Motor neuron (in vitro differentiated cells): ENCODE data around the gene NUDT3. TPM values are rescaled to one million over a fixed set of nuclear protein-coding genes. Genes with fewer than 3 reads are reported as not detected.
A peak's percentile ranks its signal among the peaks of the same experiment; 100 is the strongest.
"Not testable (repeated sequence)": the region's sequence is repeated elsewhere in the genome, so short reads cannot be mapped to it uniquely, and the experiment has no call there.

Experiments
- ATAC-seq, 8 experiments: fragments of 200-7000 bp; cut with Tn5 transposase; replicated peaks in 6 of 8; 2 replicates each; pipeline ENCODE4 v1.8.0; 2021; ENCODE audit warnings: mild to moderate bottlenecking in 8 of 8, moderate library complexity in 8 of 8
- H3K27ac ChIP-seq, 2 donors: fragments of 250-450 bp; sonication (Bioruptor Pico); 2 replicates each; pipeline ENCODE4 v1.9.0; 2021; ENCODE audit warnings: antibody characterized with exemption in 2 of 2, mild to moderate bottlenecking in 2 of 2, moderate library complexity in 1 of 2
- H3K4me1 ChIP-seq, 2 donors: fragments of 250-450 bp; sonication (Bioruptor Pico); replicated peaks in 1 of 2; 2 replicates each; pipeline ENCODE4 v1.6.1; 2021; ENCODE audit warnings: antibody characterized with exemption in 2 of 2, mild to moderate bottlenecking in 2 of 2, moderate library complexity in 1 of 2
- H3K4me3 ChIP-seq, 5 donors: fragments of 250-450 bp; sonication (Bioruptor Pico); 2 replicates each; pipeline ENCODE4 v1.9.0; 2021; ENCODE audit warnings: antibody characterized with exemption in 5 of 5, mild to moderate bottlenecking in 5 of 5, moderate library complexity in 4 of 5
- WGBS, 10 experiments: fragments of 450-650 bp; shearing (Covaris generic); methylation state at CpG; one replicate each; pipeline ENCODE4 v1.0.0; 2022; 5-methylcytosine and 5-hydroxymethylcytosine counted together
- in situ Hi-C, 9 experiments: fragments of 400-800 bp; cut with MboI; loops; one replicate each; pipeline ENCODE4 v1.15.0; 2021; ENCODE audit warnings: low sequenced_read_pairs in 9 of 9, low pct_unique_long_range_greater_than_20kb in 2 of 9; ENCODE audit not compliant: unreplicated experiment in 9 of 9
- total RNA-seq, 8 experiments: library from RNA; unstranded; fragments of 300-600 nt; gene quantifications; 2 replicates each; pipeline versions ENCODE4 v1.2.3 to v1.2.4, GENCODE V29; 2022

Gene NUDT3
- total RNA-seq, 8 experiments from 2014 or later = 11.1 to 58.5 (median 36.2) TPM

DNA sequence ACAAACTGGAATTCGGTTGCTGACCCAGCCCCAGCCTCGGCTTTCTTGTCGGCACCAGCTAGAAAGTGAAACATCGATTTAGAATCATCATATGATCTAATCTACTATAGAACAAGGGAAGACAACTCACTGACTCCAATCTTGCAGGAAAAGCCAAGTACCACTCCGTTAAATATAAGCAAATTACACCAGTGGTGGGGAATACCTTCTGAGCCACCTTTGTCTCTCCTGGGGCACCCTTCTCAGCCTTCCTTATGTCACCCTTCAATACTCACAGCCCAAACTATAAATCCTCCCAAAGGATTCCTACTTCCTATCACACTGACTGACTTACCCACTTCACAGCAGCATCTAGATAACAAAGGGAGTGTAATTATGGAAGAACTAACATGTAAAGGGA lies 25.9 kb upstream of the NUDT3 start:
- H3K4me3 ChIP-seq = no peak overlapping the region
- ATAC-seq = no peak
- in situ Hi-C loops = loop anchor here in 2 of 9 experiments (25.0 kb wide), 2 partner anchors 156 to 181 kb away; partner anchors contain the start of genes HMGA1 (in 1 of the 2) and SMIM29 (in 1 of the 2)
- 69 to 100% (median 92%) methylated on average over 1 to 5 of the region's 5 CpGs; no CpG with 5 or more reads in 3 of the 10 experiments for WGBS, 10 experiments
- H3K4me1 ChIP-seq = no peaks in the 10 kb centered on the region
- no peak overlapping the region for H3K27ac ChIP-seq

GRCh38 chr6:34416877-34417371 lies 24.5 kb upstream of the NUDT3 start:
- no peak for ATAC-seq
- Histone ChIP-seq H3K4me3 (no peak overlapping the region), H3K27ac (no peak overlapping the region), H3K4me1 (peaks cover 3 to 5% of the 10 kb centered on the region in 2 donors)
- 73 to 100% (median 87%) methylated on average over 1 to 7 of the region's 7 CpGs; no CpG with 5 or more reads in 1 of the 10 experiments for WGBS, 10 experiments
- in situ Hi-C loops = loop anchor here in 2 of 9 experiments (25.0 kb wide), 2 partner anchors 155 to 180 kb away; partner anchors contain the start of genes HMGA1 (in 1 of the 2) and SMIM29 (in 1 of the 2)

GRCh38 chr6:34414999-34415858 lies 22.8 kb upstream of the NUDT3 start:
- Histone ChIP-seq H3K4me1 (peaks cover 9 to 10% of the 10 kb centered on the region in 2 donors), H3K27ac (no peak overlapping the region), H3K4me3 (no peak overlapping the region)
- in situ Hi-C loops = loop anchor here in 2 of 9 experiments (25.0 kb wide), 2 partner anchors 153 to 178 kb away; partner anchors contain the start of genes HMGA1 (in 1 of the 2) and SMIM29 (in 1 of the 2)
- WGBS, 10 experiments = 36 to 95% (median 82%) methylated on average over 1 to 11 of the region's 11 CpGs
- ATAC-seq = peak in 3 of 8 experiments; percentile 53 to 67 (median 63)

GRCh38 chr6:34412643-34413214 lies 20.3 kb upstream of the NUDT3 start:
- no peak overlapping the region for H3K4me3 ChIP-seq
- ATAC-seq = no peak
- H3K27ac ChIP-seq = peak overlapping the region; percentile 4 to 16
- in situ Hi-C loops = loop anchor here in 2 of 9 experiments (25.0 kb wide), 2 partner anchors 150 to 175 kb away; partner anchors contain the start of genes HMGA1 (in 1 of the 2) and SMIM29 (in 1 of the 2)
- H3K4me1 ChIP-seq = peaks cover 9 to 10% of the 10 kb centered on the region in 2 donors
- WGBS, 10 experiments = 85 to 100% (median 95%) methylated on average over 3 to 5 of the region's 5 CpGs; no CpG with 5 or more reads in 2 of the 10 experiments

DNA sequence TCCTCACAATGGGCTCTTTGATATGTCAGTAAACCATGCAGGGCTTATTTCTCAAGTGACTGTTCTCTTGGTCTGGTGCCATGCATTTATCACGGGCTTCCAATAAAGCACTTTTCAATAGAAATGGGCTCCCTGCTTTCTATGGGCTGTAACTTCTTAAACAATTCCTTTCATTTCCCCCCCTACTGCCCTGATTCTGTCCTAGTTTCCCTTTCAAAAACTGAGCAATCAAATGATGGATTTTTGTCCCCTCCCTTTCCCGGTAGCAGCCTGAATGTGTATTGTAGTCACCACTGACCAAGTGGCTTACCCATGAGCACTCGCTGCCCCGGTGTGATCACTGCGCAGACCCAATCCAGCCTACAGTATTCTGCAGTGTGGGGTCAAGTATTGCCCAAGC lies 19.5 kb upstream of the NUDT3 start:
- Histone ChIP-seq H3K4me3 (no peak overlapping the region), H3K27ac (peak overlapping the region; percentile 24 to 73), H3K4me1 (peaks cover 9 to 10% of the 10 kb centered on the region in 2 donors)
- peak in 5 of 8 experiments; percentile 98 to 99 (median 98) for ATAC-seq
- WGBS, 10 experiments = 0 to 86% (median 36%) methylated on average over 1 to 5 of the region's 5 CpGs; no CpG with 5 or more reads in 1 of the 10 experiments
- in situ Hi-C loops = loop anchor here in 2 of 9 experiments (25.0 kb wide), 2 partner anchors 150 to 175 kb away; partner anchors contain the start of genes HMGA1 (in 1 of the 2) and SMIM29 (in 1 of the 2)

GRCh38 chr6:34407915-34408314 lies 15.4 kb upstream of the NUDT3 start:
- in situ Hi-C loops = loop anchor here in 2 of 9 experiments (25.0 kb wide), 2 partner anchors 146 to 171 kb away; partner anchors contain the start of genes HMGA1 (in 1 of the 2) and SMIM29 (in 1 of the 2)
- not testable (repeated sequence) for H3K4me3 ChIP-seq, ATAC-seq, H3K27ac ChIP-seq
- WGBS, 10 experiments = 100% methylated on average over 1 of the region's 1 CpG; no CpG with 5 or more reads in 5 of the 10 experiments
- H3K4me1 ChIP-seq = peaks cover 9 to 13% of the 10 kb centered on the region in 2 donors

DNA sequence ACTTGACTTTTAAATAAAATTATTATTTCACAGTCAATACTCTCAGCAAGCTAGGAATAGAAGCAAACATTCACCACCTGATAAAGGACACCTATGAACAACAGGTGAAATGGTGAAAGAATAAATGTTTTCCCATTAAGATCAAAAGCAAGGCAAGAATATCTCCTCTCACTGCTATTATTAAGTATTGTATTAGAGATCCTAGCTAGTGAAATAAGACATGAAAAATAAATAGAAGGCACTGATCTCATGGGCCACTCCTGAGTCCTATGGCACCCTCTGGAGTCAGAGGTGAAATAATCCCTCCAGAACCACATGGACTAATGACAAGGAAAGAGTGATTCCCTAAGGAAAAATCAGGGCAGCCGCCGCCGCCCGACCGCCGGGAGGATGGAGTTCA lies 4.0 kb upstream of the NUDT3 start:
- WGBS, 10 experiments = 100% methylated on average over 1 of the region's 6 CpGs; no CpG with 5 or more reads in 9 of the 10 experiments
- ATAC-seq = no peak
- no peak overlapping the region for H3K27ac ChIP-seq
- no peak overlapping the region for H3K4me3 ChIP-seq
- peaks cover 4 to 6% of the 10 kb centered on the region in 2 donors for H3K4me1 ChIP-seq
- in situ Hi-C loops = no loop called here

GRCh38 chr6:34393966-34394305 lies 1.5 kb upstream of the NUDT3 start:
- H3K27ac ChIP-seq = no peak overlapping the region
- 80 to 95% (median 90%) methylated on average over 1 to 3 of the region's 3 CpGs; no CpG with 5 or more reads in 5 of the 10 experiments for WGBS, 10 experiments
- H3K4me1 ChIP-seq = peaks cover 5 to 16% of the 10 kb centered on the region in 2 donors
- in situ Hi-C loops = no loop called here
- ATAC-seq = no peak
- H3K4me3 ChIP-seq = peak overlapping the region in 1 of 5 donors; percentile 75

DNA sequence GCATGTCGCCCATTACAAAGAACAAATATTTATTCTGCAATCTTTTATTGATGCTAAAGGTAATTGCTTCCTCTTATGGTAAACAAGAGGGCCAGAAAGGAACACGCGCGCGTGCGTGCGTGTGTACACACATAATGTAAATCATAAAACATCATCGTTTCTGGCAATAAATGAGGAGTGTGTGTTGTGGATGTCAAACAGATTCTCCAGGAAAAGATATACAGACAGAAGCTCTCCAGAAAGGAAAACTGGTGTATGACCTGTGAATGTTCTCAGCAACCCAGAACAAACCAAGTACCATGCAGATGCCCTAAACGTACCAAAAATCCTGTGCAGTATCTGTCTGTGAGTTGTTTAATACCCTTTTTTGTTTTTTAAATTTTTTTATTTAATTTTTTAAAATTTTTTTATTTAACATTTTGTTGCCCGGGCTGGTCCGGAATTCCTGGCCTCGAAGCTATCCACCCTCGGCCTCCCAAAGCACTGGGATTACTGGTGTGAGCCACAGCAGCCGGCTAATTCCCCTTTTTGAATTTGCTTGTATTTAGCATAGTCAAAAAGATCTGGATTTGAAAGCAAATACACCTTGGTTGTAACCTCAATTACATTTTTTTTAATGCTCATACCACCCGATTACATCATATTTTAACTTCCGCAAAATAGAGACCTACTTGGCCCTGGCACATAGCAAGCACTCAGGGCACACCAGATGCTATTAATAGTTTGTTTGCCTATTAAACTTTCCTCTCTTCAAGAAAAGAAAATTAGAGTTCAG lies 909 bp upstream of the NUDT3 start:
- Histone ChIP-seq H3K4me1 (peaks cover 7 to 16% of the 10 kb centered on the region in 2 donors), H3K4me3 (peak overlapping the region; percentile 64 to 96 (median 75)), H3K27ac (peak overlapping the region; percentile 66 to 94)
- no peak for ATAC-seq
- in situ Hi-C loops = no loop called here
- WGBS, 10 experiments = 42 to 97% (median 86%) methylated on average over 3 to 15 of the region's 16 CpGs

GRCh38 chr6:34391786-34392496 lies 528 bp downstream of the NUDT3 start:
- H3K27ac ChIP-seq = peak overlapping the region; percentile 92 to 94
- H3K4me3 ChIP-seq = peak overlapping the region; percentile 64 to 96 (median 75)
- in situ Hi-C loops = no loop called here
- 0 to 20% (median 0%) methylated on average over 1 to 13 of the region's 78 CpGs; no CpG with 5 or more reads in 6 of the 10 experiments for WGBS, 10 experiments
- H3K4me1 ChIP-seq = peaks cover 7 to 16% of the 10 kb centered on the region in 2 donors
- peak; percentile 45 to 69 (median 60) for ATAC-seq

DNA sequence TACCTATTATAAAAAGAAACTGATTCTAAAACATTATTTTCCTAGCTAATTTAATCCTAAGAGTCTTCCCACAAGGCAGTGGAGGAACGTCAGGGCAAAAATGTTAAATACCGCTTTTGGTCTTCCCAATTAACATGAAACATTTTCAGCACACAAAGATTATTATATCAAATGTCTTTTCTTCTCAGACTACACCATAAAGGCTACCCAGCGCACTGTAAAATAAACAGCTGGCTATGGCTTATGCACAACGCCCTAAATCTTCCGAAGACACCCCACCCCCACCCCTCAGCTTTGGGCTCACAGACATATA lies 1.0 kb downstream of the NUDT3 start:
- Histone ChIP-seq H3K27ac (peak overlapping the region; percentile 92 to 94), H3K4me3 (peak overlapping the region; percentile 64 to 96 (median 75)), H3K4me1 (peaks cover 7 to 16% of the 10 kb centered on the region in 2 donors)
- peak in 1 of 8 experiments; percentile 12 for ATAC-seq
- 0 to 7% (median 0%) methylated on average over 1 to 5 of the region's 5 CpGs; no CpG with 5 or more reads in 2 of the 10 experiments for WGBS, 10 experiments
- in situ Hi-C loops = no loop called here
